NCI-H2227 (cell line): ENCODE measurements around the gene PLB1.

Experiments
- DNase-seq: peaks from one replicate; lab custom pipeline; 2025; ENCODE audit not compliant: unreplicated experiment; lab: John Stamatoyannopoulos, UW

Gene PLB1

GRCh38 chr2:28495551-28496250 lies at the start of gene PLB1:
Gene PLB1, plus strand, starts transcription at chr2:28496060. Its CDS starts 55 bp downstream, at chr2:28496115.
- no peak for DNase-seq

GRCh38 chr2:28446531-28446930 lies 49.3 kb upstream of the PLB1 start:
- no peak for DNase-seq

GRCh38 chr2:28447086-28447485 lies 48.8 kb upstream of the PLB1 start:
- DNase-seq = no peak

- DNase-seq = no peak
These were observed 47.7 kb upstream of the PLB1 start for GRCh38 chr2:28447943-28448792.

GRCh38 chr2:28448793-28449100 lies 47.1 kb upstream of the PLB1 start:
- no peak for DNase-seq

GRCh38 chr2:28449126-28449487 lies 46.8 kb upstream of the PLB1 start:
- no peak for DNase-seq

- no peak for DNase-seq
These were observed 46.1 kb upstream of the PLB1 start for GRCh38 chr2:28449488-28450395.

GRCh38 chr2:28450901-28451565 lies 44.8 kb upstream of the PLB1 start:
- no peak for DNase-seq

GRCh38 chr2:28451793-28452533 lies 43.9 kb upstream of the PLB1 start:
- no peak for DNase-seq

- no peak for DNase-seq
These were observed 43.3 kb upstream of the PLB1 start for GRCh38 chr2:28452534-28453081.

- no peak for DNase-seq
These were observed 42.5 kb upstream of the PLB1 start for GRCh38 chr2:28453396-28453795.

GRCh38 chr2:28454016-28454930 lies 41.6 kb upstream of the PLB1 start:
- DNase-seq = no peak

GRCh38 chr2:28457237-28457636 lies 38.6 kb upstream of the PLB1 start:
- no peak for DNase-seq

GRCh38 chr2:28461056-28461455 lies 34.8 kb upstream of the PLB1 start:
- no peak for DNase-seq

GRCh38 chr2:28462122-28462521 lies 33.7 kb upstream of the PLB1 start:
- no peak for DNase-seq

GRCh38 chr2:28463211-28463816 lies 32.5 kb upstream of the PLB1 start:
- no peak for DNase-seq

- DNase-seq = no peak
These were observed 32.0 kb upstream of the PLB1 start for GRCh38 chr2:28463893-28464292.

GRCh38 chr2:28465148-28465885 lies 30.5 kb upstream of the PLB1 start:
- no peak for DNase-seq
